HG03175 (cell line): Measurements from ENCODE around the gene ARL14EP.

ENCODE experiments used
- ATAC-seq: cut with Tn5 transposase; IDR thresholded peaks from one replicate; pipeline ENCODE4 v1.9.1; 2021; ENCODE audit warnings: mild to moderate bottlenecking, moderate library complexity; ENCODE audit not compliant: unreplicated experiment

Gene ARL14EP

GRCh38 chr11:30322826-30323710 is at the start of gene ARL14EP:
TSS of gene ARL14EP (plus strand) at chr11:30323104. CDS start at chr11:30330949, 7,845 bp downstream.
- ATAC-seq: peak; percentile 98

GRCh38 chr11:30277176-30277575 is 45.7 kb upstream of the ARL14EP start:
- no peak for ATAC-seq

- ATAC-seq: no peak
Observed at GRCh38 chr11:30279796-30280195, 43.1 kb upstream of the ARL14EP start.

GRCh38 chr11:30281476-30282288 is 41.2 kb upstream of the ARL14EP start:
- ATAC-seq: peak; percentile 31

- peak; percentile 82 for ATAC-seq
Observed at GRCh38 chr11:30282289-30282631, 40.6 kb upstream of the ARL14EP start.

- no peak for ATAC-seq
Observed at GRCh38 chr11:30284836-30285235, 38.1 kb upstream of the ARL14EP start.

GRCh38 chr11:30285416-30286121 is 37.3 kb upstream of the ARL14EP start:
- no peak for ATAC-seq

GRCh38 chr11:30291331-30291730 is 31.6 kb upstream of the ARL14EP start:
- ATAC-seq: no peak

- ATAC-seq: no peak
Observed at GRCh38 chr11:30292545-30292944, 30.4 kb upstream of the ARL14EP start.

- no peak for ATAC-seq
Observed at GRCh38 chr11:30295178-30295885, 27.6 kb upstream of the ARL14EP start.

GRCh38 chr11:30304620-30305019 is 18.3 kb upstream of the ARL14EP start:
- ATAC-seq: no peak

GRCh38 chr11:30310623-30311022 is 12.3 kb upstream of the ARL14EP start:
- ATAC-seq: peak; percentile 94

GRCh38 chr11:30311189-30311588 is 11.7 kb upstream of the ARL14EP start:
- ATAC-seq: no peak

- no peak for ATAC-seq
Observed at GRCh38 chr11:30312243-30312642, 10.7 kb upstream of the ARL14EP start.

GRCh38 chr11:30313580-30313979 is 9.3 kb upstream of the ARL14EP start:
- no peak for ATAC-seq

GRCh38 chr11:30314625-30315024 is 8.3 kb upstream of the ARL14EP start:
- ATAC-seq: no peak

GRCh38 chr11:30316237-30316636 is 6.7 kb upstream of the ARL14EP start:
- no peak for ATAC-seq

- peak; percentile 62 for ATAC-seq
Observed at GRCh38 chr11:30317030-30317429, 5.9 kb upstream of the ARL14EP start.

- ATAC-seq: no peak
Observed at GRCh38 chr11:30321321-30321720, 1.6 kb upstream of the ARL14EP start.

- no peak for ATAC-seq
Observed at GRCh38 chr11:30322191-30322590, 713 bp upstream of the ARL14EP start.
